GM23248 (cell line): ENCODE measurements around the gene GALNT4. TPM values are rescaled to one million over a fixed set of nuclear protein-coding genes. Genes with fewer than 3 reads are reported as not detected.

Experiments
- DNase-seq: peaks from one replicate; pipeline ENCODE4 v3.0.0-alpha.2; 2015
- H2AFZ ChIP-seq: fragments of 200-600 bp; sonication (generic); 2 replicates; pipeline ENCODE4 v1.6.1; 2016; ENCODE audit warnings: antibody characterized with exemption
- H3F3A ChIP-seq: fragments of 200-600 bp; sonication (generic); 2 replicates; pipeline ENCODE4 v1.6.1; 2016; ENCODE audit warnings: mild to moderate bottlenecking, antibody characterized with exemption, mixed run types; ENCODE audit not compliant: insufficient read depth
- H3K27ac ChIP-seq: fragments of 200-600 bp; sonication (generic); 2 replicates; pipeline ENCODE4 v1.5.1; 2016; ENCODE audit warnings: mild to moderate bottlenecking
- H3K27me3 ChIP-seq: fragments of 200-600 bp; sonication (generic); replicated peaks from 2 replicates; pipeline ENCODE4 v1.6.1; 2016; ENCODE audit warnings: mild to moderate bottlenecking; ENCODE audit not compliant: insufficient read depth
- H3K36me3 ChIP-seq: fragments of 200-600 bp; sonication (generic); 2 replicates; pipeline ENCODE4 v1.6.1; 2016; ENCODE audit warnings: low read depth, mild to moderate bottlenecking
- H3K4me1 ChIP-seq: fragments of 200-600 bp; sonication (generic); 2 replicates; pipeline ENCODE4 v1.6.1; 2016; ENCODE audit warnings: mild to moderate bottlenecking; ENCODE audit not compliant: insufficient read depth
- H3K4me2 ChIP-seq: fragments of 200-600 bp; sonication (generic); one replicate; pipeline ENCODE4 v1.6.1; 2016; ENCODE audit warnings: mild to moderate bottlenecking; ENCODE audit not compliant: unreplicated experiment
- H3K4me3 ChIP-seq: fragments of 200-600 bp; sonication (generic); 2 replicates; pipeline ENCODE4 v1.5.1; 2016; ENCODE audit warnings: mild to moderate bottlenecking
- H3K79me2 ChIP-seq: fragments of 200-600 bp; sonication (generic); 2 replicates; pipeline ENCODE4 v1.6.1; 2016; ENCODE audit warnings: mild to moderate bottlenecking; ENCODE audit not compliant: insufficient read depth
- H3K9ac ChIP-seq: fragments of 200-600 bp; sonication (generic); 2 replicates; pipeline ENCODE4 v1.6.1; 2016; ENCODE audit warnings: mild to moderate bottlenecking
- H3K9me2 ChIP-seq: fragments of 200-600 bp; sonication (generic); 2 replicates; pipeline ENCODE4 v1.6.1; 2016; ENCODE audit warnings: mixed run types, mild to moderate bottlenecking, moderate library complexity; ENCODE audit not compliant: insufficient read depth
- H3K9me3 ChIP-seq: fragments of 200-600 bp; sonication (generic); one replicate; pipeline ENCODE4 v1.6.1; 2017; ENCODE audit warnings: low read depth
- H4K20me1 ChIP-seq: fragments of 200-600 bp; sonication (generic); 2 replicates; pipeline ENCODE4 v1.6.0; 2016; ENCODE audit not compliant: insufficient read depth
- EZH2 ChIP-seq: fragments of 200-600 bp; sonication (generic); IDR thresholded peaks from 2 replicates; pipeline ENCODE4 v1.6.1; 2018; ENCODE audit warnings: antibody characterized with exemption, mild to moderate bottlenecking; ENCODE audit not compliant: insufficient read depth, poor library complexity, severe bottlenecking
- EZH2phosphoT487 ChIP-seq: fragments of 200-600 bp; sonication (generic); IDR thresholded peaks from 2 replicates; pipeline ENCODE4 v1.6.1; 2018; ENCODE audit warnings: antibody characterized with exemption, moderate library complexity, mild to moderate bottlenecking, low read depth; ENCODE audit not compliant: insufficient read depth
- WGBS, 2 experiments: methylation state at CpG; one replicate each; pipeline ENCODE4 v1.1.6; 2015 to 2017; ENCODE audit warnings: low lambda C conversion rate in 2 of 2, low coverage in 1 of 2; ENCODE audit errors: missing lambda C conversion rate in 2 of 2; 5-methylcytosine and 5-hydroxymethylcytosine counted together
- in situ Hi-C: fragments of 300-500 bp; cut with MboI; formaldehyde crosslinking; loops from 2 replicates; pipeline ENCODE4 v1.15.0; 2020
- polyA plus RNA-seq: library from polyadenylated mRNA; unstranded; fragments of >200 nt; fragmentation: Nextera tagmentation; extraction: Ambion mirVana; gene quantifications from 2 replicates; pipeline ENCODE4 v1.2.1, GENCODE V29; 2016
- small RNA-seq: library from RNA; depleted of rRNA; stranded (forward); fragments of <200 nt; gene quantifications from one replicate; pipeline ENCODE3, GENCODE V24; 2014; ENCODE audit warnings: low read depth, low replicate concordance
- total RNA-seq: library from RNA; depleted of rRNA; stranded (reverse); fragments of >200 nt; shearing (Covaris generic); gene quantifications from 2 replicates; pipeline ENCODE4 v1.2.3, GENCODE V29; 2014; rRNA removed

The GALNT4 gene
- total and polyA plus RNA-seq, 2 experiments from 2014 or later: 6.4 to 10.6 TPM

DNA sequence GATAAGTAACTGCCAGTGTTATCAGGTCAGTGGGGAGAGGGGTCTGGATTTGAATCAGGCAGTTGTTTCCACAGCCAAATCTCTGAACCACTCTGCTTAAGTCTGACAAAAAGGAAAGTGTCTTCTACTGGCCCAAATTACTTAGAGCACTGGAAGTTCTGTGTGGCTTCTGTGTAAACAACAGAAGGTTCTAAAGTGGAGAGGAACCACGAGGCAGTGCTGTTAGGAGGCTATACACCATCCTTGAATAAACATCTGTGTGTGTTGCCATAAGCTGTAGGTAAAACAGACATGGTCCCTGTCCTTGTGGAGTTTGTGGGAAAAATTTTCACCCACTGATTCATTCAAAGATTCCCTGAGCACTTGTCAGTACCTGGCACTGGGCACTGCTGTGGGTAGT lies 50.0 kb downstream of the GALNT4 start:
- Histone ChIP-seq H3K4me2 (no peak overlapping the region), H4K20me1 (no peaks in the 10 kb centered on the region), H3K27me3 (no peaks in the 10 kb centered on the region), H3K27ac (no peak overlapping the region), H3K9me3 (no peaks in the 10 kb centered on the region), H2AFZ (no peak overlapping the region), H3K4me1 (peaks cover 41% of the 10 kb centered on the region), H3K4me3 (no peak overlapping the region), H3K36me3 (no peaks in the 10 kb centered on the region), H3K9me2 (no peaks in the 10 kb centered on the region), H3K9ac (no peak overlapping the region), H3K79me2 (no peaks in the 10 kb centered on the region), H3F3A (peaks cover 20% of the 10 kb centered on the region)
- TF ChIP-seq EZH2: no peak
- no peak for TF ChIP-seq EZH2phosphoT487
- 95 to 100% methylated on average over 1 of the region's 1 CpG for WGBS, 2 experiments
- no peak for DNase-seq
- in situ Hi-C loops: no loop called here

Small RNAs within 50 kb of the gene (small RNA-seq; reads per million reads assigned to genes)
- gene AC025034.2: not detected
- not detected for gene POC1B-GALNT4

Other genes with a start within 250 kb of the GALNT4 start
- 81.9 and 112 TPM in 2 replicates for gene DUSP6, start 172.3 kb downstream of the GALNT4 start, total RNA-seq
- gene DUSP6, start 172.3 kb downstream of the GALNT4 start, polyA plus RNA-seq: 96.1 and 100 TPM in 2 replicates
- 8.3 and 16.8 TPM in 2 replicates for gene POC1B, start 1.3 kb upstream of the GALNT4 start, total RNA-seq
- gene POC1B, start 1.3 kb upstream of the GALNT4 start, polyA plus RNA-seq: 14.5 and 15.0 TPM in 2 replicates
- 34.5 and 42.4 TPM in 2 replicates for gene ATP2B1, start 184.0 kb upstream of the GALNT4 start, total RNA-seq
- gene ATP2B1, start 184.0 kb upstream of the GALNT4 start, polyA plus RNA-seq: 78.5 and 80.1 TPM in 2 replicates